ENCODE data around the gene FBXW10. TPM values are rescaled to one million over a fixed set of nuclear protein-coding genes. Genes with fewer than 3 reads are reported as not detected.
"Not testable (repeated sequence)": the region's sequence is repeated elsewhere in the genome, so short reads cannot be mapped to it uniquely, and the experiment has no call there.

Gene FBXW10
- total and polyA plus RNA-seq, 2 of the 4 experiments (the other 2 are of a cell fraction): not detected

GRCh38 chr17:18757368-18758044, 13.7 kb downstream of the FBXW10 start:
- dilution Hi-C loops (cut with HindIII; ENCODE audit: low sequenced_read_pairs, unreplicated experiment); H3K27me3 ChIP-seq (ENCODE audit: control insufficient read depth, insufficient read depth, low read length); H2BK5ac ChIP-seq (ENCODE audit: low read depth, low read length, poor library complexity, severe bottlenecking); H3K9me1 ChIP-seq (ENCODE audit: insufficient read depth, low read length); H3K9ac ChIP-seq (ENCODE audit: low read depth, low read length); in situ Hi-C loops (cut with MboI; ENCODE audit: low sequenced_read_pairs); H3K27ac ChIP-seq (ENCODE audit: insufficient read depth, low read length); CTCF ChIA-PET; H2AK5ac ChIP-seq (ENCODE audit: low read depth, low read length); H4K20me1 ChIP-seq (ENCODE audit: insufficient read depth, low read length); H3K18ac ChIP-seq (ENCODE audit: low read depth, low read length); H3K14ac ChIP-seq (replicated peaks; ENCODE audit: low read depth, low read length); H3K4ac ChIP-seq (ENCODE audit: low read depth, low read length); intact Hi-C loops (cut with micrococcal nuclease); H2AK9ac ChIP-seq (replicated peaks; ENCODE audit: low read depth, low read length, poor library complexity); H3K36me3 ChIP-seq (ENCODE audit: control insufficient read depth, insufficient read depth, low read length); H3K4me3 ChIP-seq (ENCODE audit: insufficient read depth, low read depth, low read length); H4K5ac ChIP-seq (ENCODE audit: low read depth, low read length); DNase-seq; H3K23ac ChIP-seq (ENCODE audit: low read depth, low read length); H3K4me1 ChIP-seq (ENCODE audit: control insufficient read depth, insufficient read depth, low read length); H3K4me2 ChIP-seq (ENCODE audit: low read depth, low read length); BruUV-seq (replicated peaks); H2BK15ac ChIP-seq (ENCODE audit: low read depth, low read length); ATAC-seq (ENCODE audit: low read depth); H3K9me3 ChIP-seq (ENCODE audit: control insufficient read depth, insufficient read depth, low read length); H4K8ac ChIP-seq (ENCODE audit: low read depth in 2 of 2, low read length in 2 of 2); H2BK120ac ChIP-seq (ENCODE audit: low read depth, low read length); H2AFZ ChIP-seq (replicated peaks; ENCODE audit: low read length, poor library complexity); H4K91ac ChIP-seq (ENCODE audit: insufficient read depth, low read depth, low read length); H3K56ac ChIP-seq (ENCODE audit: extremely low read depth, insufficient read depth, low read length); POLR2A ChIA-PET (ENCODE audit: unreplicated experiment); H2BK20ac ChIP-seq (ENCODE audit: low read depth, low read length); H3K79me1 ChIP-seq (ENCODE audit: low read depth in 1 of 2, low read length in 2 of 2): not testable (repeated sequence)
- WGBS, 2 experiments (ENCODE audit: extremely low coverage in 2 of 2, insufficient read length in 1 of 2): no CpG with 5 or more reads among the region's 8 CpGs

GRCh38 chr17:18758344-18758743, 14.5 kb downstream of the FBXW10 start:
- H2AK9ac ChIP-seq (replicated peaks; ENCODE audit: low read depth, low read length, poor library complexity); H3K4me1 ChIP-seq (ENCODE audit: control insufficient read depth, insufficient read depth, low read length); H3K9ac ChIP-seq (ENCODE audit: low read depth, low read length); H3K27ac ChIP-seq (ENCODE audit: insufficient read depth, low read length); H4K91ac ChIP-seq (ENCODE audit: insufficient read depth, low read depth, low read length); intact Hi-C loops (cut with micrococcal nuclease); H3K18ac ChIP-seq (ENCODE audit: low read depth, low read length); H2BK20ac ChIP-seq (ENCODE audit: low read depth, low read length); H3K9me3 ChIP-seq (ENCODE audit: control insufficient read depth, insufficient read depth, low read length); H3K36me3 ChIP-seq (ENCODE audit: control insufficient read depth, insufficient read depth, low read length); H3K79me1 ChIP-seq (ENCODE audit: low read depth in 1 of 2, low read length in 2 of 2); H2AK5ac ChIP-seq (ENCODE audit: low read depth, low read length); H3K4me2 ChIP-seq (ENCODE audit: low read depth, low read length); H4K8ac ChIP-seq (ENCODE audit: low read depth in 2 of 2, low read length in 2 of 2); DNase-seq; ATAC-seq (ENCODE audit: low read depth); H3K4me3 ChIP-seq (ENCODE audit: insufficient read depth, low read depth, low read length); H3K4ac ChIP-seq (ENCODE audit: low read depth, low read length); H2BK15ac ChIP-seq (ENCODE audit: low read depth, low read length); H3K27me3 ChIP-seq (ENCODE audit: control insufficient read depth, insufficient read depth, low read length); H2BK5ac ChIP-seq (ENCODE audit: low read depth, low read length, poor library complexity, severe bottlenecking); H2BK120ac ChIP-seq (ENCODE audit: low read depth, low read length); BruUV-seq (replicated peaks); CTCF ChIA-PET; H4K20me1 ChIP-seq (ENCODE audit: insufficient read depth, low read length); H3K56ac ChIP-seq (ENCODE audit: extremely low read depth, insufficient read depth, low read length); in situ Hi-C loops (cut with MboI; ENCODE audit: low sequenced_read_pairs); H3K9me1 ChIP-seq (ENCODE audit: insufficient read depth, low read length); dilution Hi-C loops (cut with HindIII; ENCODE audit: low sequenced_read_pairs, unreplicated experiment); H2AFZ ChIP-seq (replicated peaks; ENCODE audit: low read length, poor library complexity); H3K14ac ChIP-seq (replicated peaks; ENCODE audit: low read depth, low read length); POLR2A ChIA-PET (ENCODE audit: unreplicated experiment); H4K5ac ChIP-seq (ENCODE audit: low read depth, low read length); H3K23ac ChIP-seq (ENCODE audit: low read depth, low read length): not testable (repeated sequence)
- WGBS, 2 experiments (ENCODE audit: extremely low coverage in 2 of 2, insufficient read length in 1 of 2): no CpG with 5 or more reads among the region's 6 CpGs

All from IMR-90 (cell line).